Stomach (tissue), 4 donors: ENCODE results near the gene UBE4B.

Experiments used
- EP300 ChIP-seq: sonication (generic); formaldehyde crosslinking; IDR thresholded peaks from one replicate; pipeline ENCODE4 v1.6.1; 2017; ENCODE audit warnings: antibody characterized with exemption
- POLR2A ChIP-seq, 4 donors: fragments of 450-650 bp; IDR thresholded peaks; one replicate each; pipeline ENCODE4 v1.6.1; 2016; ENCODE audit warnings: antibody characterized with exemption in 4 of 4, control low read depth in 2 of 4, mild to moderate bottlenecking in 1 of 4, moderate library complexity in 1 of 4
- POLR2AphosphoS5 ChIP-seq, 3 donors: sonication (generic); formaldehyde crosslinking; IDR thresholded peaks; one replicate each; pipeline ENCODE4 v1.6.1; 2016; ENCODE audit warnings: antibody characterized with exemption in 3 of 3
- TF ChIP-seq, protein P1 (sequence below), 7 experiments: fragments of 450-650 bp in 4 of 7; fragments of 200-600 bp in 3 of 7; sonication (generic) in 3 of 7; IDR thresholded peaks; one replicate each; pipeline ENCODE4 v1.5.1; 2016 to 2019; ENCODE audit warnings: antibody characterized with exemption in 7 of 7, control low read depth in 2 of 7, mild to moderate bottlenecking in 1 of 7

DNA sequence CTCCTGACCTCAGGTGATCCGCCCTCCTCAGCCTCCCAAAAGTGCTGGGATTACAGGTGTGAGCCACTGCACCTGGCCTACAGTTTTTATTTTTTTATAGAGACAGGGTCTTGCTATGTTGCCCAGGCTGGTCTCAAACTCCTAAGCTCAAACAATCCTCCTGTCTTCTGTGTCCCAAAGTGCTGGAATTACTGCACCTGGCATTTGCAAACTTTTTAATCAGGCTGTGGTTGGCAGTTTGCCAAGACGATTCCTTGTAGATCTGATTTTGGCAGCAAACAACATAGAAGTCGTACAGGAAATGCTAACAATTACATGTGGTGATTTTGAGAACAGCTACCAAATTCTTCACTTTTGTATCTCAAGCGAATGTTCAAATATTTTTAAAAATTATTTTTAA is 25.6 kb upstream of the UBE4B start:
- TF ChIP-seq, protein P1, sequence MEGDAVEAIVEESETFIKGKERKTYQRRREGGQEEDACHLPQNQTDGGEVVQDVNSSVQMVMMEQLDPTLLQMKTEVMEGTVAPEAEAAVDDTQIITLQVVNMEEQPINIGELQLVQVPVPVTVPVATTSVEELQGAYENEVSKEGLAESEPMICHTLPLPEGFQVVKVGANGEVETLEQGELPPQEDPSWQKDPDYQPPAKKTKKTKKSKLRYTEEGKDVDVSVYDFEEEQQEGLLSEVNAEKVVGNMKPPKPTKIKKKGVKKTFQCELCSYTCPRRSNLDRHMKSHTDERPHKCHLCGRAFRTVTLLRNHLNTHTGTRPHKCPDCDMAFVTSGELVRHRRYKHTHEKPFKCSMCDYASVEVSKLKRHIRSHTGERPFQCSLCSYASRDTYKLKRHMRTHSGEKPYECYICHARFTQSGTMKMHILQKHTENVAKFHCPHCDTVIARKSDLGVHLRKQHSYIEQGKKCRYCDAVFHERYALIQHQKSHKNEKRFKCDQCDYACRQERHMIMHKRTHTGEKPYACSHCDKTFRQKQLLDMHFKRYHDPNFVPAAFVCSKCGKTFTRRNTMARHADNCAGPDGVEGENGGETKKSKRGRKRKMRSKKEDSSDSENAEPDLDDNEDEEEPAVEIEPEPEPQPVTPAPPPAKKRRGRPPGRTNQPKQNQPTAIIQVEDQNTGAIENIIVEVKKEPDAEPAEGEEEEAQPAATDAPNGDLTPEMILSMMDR (IDR thresholded peaks at IDR 0.05), result no peak
- TF ChIP-seq POLR2A (IDR thresholded peaks at IDR 0.05) (no peak), POLR2AphosphoS5 (IDR thresholded peaks at IDR 0.05) (no peak), EP300 (no peak)
